MCF 10A (cell line): ENCODE results near the gene GNAO1. TPM values are rescaled to one million over a fixed set of nuclear protein-coding genes. Genes with fewer than 3 reads are reported as not detected.

Experiments used
- BruUV-seq: library from RNA; stranded (reverse); fragments of 400-500 nt; replicated peaks from 2 replicates; lab custom pipeline; 2021; lab: Mats Ljungman, UMichigan
- CTCF ChIA-PET: fragments of 300-600 bp; sonication (Branson Sonifier 250); formaldehyde crosslinking; extraction: SDS; loops from one replicate; lab custom pipeline; 2021; ENCODE audit warnings: antibody characterized with exemption, inconsistent platforms; lab: Yijun Ruan, JAX
- POLR2A ChIA-PET: fragments of 300-600, 350-650 bp; sonication (Branson Sonifier 250); formaldehyde crosslinking; extraction: SDS; loops from one replicate; lab custom pipeline; 2020; ENCODE audit warnings: antibody characterized with exemption, inconsistent platforms; lab: Yijun Ruan, JAX
- DNase-seq: peaks from one replicate; pipeline ENCODE4 v3.0.0-alpha.2; 2018; ENCODE audit not compliant: unreplicated experiment
- H3K27ac Mint-ChIP-seq: one replicate; pipeline ENCODE4 v1.8.0; 2022; ENCODE audit warnings: mild to moderate bottlenecking, low read depth, mixed read lengths; ENCODE audit not compliant: unreplicated experiment
- H3K27me3 Mint-ChIP-seq: one replicate; pipeline ENCODE4 v1.8.0; 2022; ENCODE audit warnings: mixed read lengths; ENCODE audit not compliant: insufficient read depth, unreplicated experiment
- H3K36me3 Mint-ChIP-seq: one replicate; pipeline ENCODE4 v1.8.0; 2022; ENCODE audit warnings: mild to moderate bottlenecking, moderate library complexity, mixed read lengths; ENCODE audit not compliant: insufficient read depth, unreplicated experiment
- H3K4me1 Mint-ChIP-seq: one replicate; pipeline ENCODE4 v1.8.0; 2022; ENCODE audit warnings: mixed read lengths; ENCODE audit not compliant: insufficient read depth, unreplicated experiment
- H3K4me3 Mint-ChIP-seq: one replicate; pipeline ENCODE4 v1.8.0; 2022; ENCODE audit warnings: mild to moderate bottlenecking, moderate library complexity, mixed read lengths; ENCODE audit not compliant: unreplicated experiment
- H3K9me3 Mint-ChIP-seq: one replicate; pipeline ENCODE4 v1.8.0; 2022; ENCODE audit warnings: mixed read lengths; ENCODE audit not compliant: unreplicated experiment
- intact Hi-C: fragments of 100-400 bp; cut with micrococcal nuclease; formaldehyde crosslinking; loops from 2 replicates; pipeline ENCODE4 v1.14.1; 2022
- total RNA-seq: library from RNA; stranded (reverse); gene quantifications from 2 replicates; pipeline ENCODE4 v1.2.3, GENCODE V29; 2022
- TF ChIP-seq, protein P1 (sequence below): fragments of 200-600 bp; IDR thresholded peaks from one replicate; pipeline ENCODE4 v1.8.0; 2022; ENCODE audit warnings: antibody characterized with exemption, mild to moderate bottlenecking; ENCODE audit not compliant: unreplicated experiment

Gene GNAO1
- total RNA-seq, 1 experiment from 2014 or later, result 0.44 TPM

DNA sequence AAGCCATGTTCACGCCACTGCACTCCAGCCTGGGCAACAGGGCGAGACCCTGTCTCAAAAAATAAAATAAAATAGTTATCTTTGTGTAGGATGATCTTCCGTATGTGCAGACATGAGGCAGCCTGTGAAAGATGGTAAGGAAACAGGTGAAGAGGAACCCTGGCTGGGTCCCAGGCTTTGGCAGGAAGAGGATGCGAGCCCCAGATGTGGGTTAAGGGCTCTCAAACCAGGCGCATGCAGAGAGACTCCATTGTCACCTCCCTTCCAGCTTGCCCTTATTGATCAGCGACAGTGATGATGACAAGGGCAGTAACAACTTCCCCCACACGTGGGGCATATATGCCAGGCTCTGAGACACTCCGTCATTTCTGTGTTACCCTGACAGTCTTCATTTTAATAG lies 106.8 kb downstream of the GNAO1 start:
- Mint-ChIP-seq H3K9me3 (no peaks in the 10 kb centered on the region), H3K27ac (no peak overlapping the region), H3K4me3 (no peak overlapping the region), H3K36me3 (no peaks in the 10 kb centered on the region), H3K4me1 (peaks cover 15% of the 10 kb centered on the region), H3K27me3 (no peaks in the 10 kb centered on the region)
- POLR2A ChIA-PET, result no interaction called here
- intact Hi-C loops, result no loop called here
- DNase-seq, result no peak
- TF ChIP-seq, protein P1, sequence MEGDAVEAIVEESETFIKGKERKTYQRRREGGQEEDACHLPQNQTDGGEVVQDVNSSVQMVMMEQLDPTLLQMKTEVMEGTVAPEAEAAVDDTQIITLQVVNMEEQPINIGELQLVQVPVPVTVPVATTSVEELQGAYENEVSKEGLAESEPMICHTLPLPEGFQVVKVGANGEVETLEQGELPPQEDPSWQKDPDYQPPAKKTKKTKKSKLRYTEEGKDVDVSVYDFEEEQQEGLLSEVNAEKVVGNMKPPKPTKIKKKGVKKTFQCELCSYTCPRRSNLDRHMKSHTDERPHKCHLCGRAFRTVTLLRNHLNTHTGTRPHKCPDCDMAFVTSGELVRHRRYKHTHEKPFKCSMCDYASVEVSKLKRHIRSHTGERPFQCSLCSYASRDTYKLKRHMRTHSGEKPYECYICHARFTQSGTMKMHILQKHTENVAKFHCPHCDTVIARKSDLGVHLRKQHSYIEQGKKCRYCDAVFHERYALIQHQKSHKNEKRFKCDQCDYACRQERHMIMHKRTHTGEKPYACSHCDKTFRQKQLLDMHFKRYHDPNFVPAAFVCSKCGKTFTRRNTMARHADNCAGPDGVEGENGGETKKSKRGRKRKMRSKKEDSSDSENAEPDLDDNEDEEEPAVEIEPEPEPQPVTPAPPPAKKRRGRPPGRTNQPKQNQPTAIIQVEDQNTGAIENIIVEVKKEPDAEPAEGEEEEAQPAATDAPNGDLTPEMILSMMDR, result no peak
- CTCF ChIA-PET, result interaction anchor here (0.7 kb wide), 2 partner anchors 195 to 241 kb away, joined by 3 to 4 read pairs; no protein-coding TSS in a partner anchor
- no TSS peak for BruUV-seq

DNA sequence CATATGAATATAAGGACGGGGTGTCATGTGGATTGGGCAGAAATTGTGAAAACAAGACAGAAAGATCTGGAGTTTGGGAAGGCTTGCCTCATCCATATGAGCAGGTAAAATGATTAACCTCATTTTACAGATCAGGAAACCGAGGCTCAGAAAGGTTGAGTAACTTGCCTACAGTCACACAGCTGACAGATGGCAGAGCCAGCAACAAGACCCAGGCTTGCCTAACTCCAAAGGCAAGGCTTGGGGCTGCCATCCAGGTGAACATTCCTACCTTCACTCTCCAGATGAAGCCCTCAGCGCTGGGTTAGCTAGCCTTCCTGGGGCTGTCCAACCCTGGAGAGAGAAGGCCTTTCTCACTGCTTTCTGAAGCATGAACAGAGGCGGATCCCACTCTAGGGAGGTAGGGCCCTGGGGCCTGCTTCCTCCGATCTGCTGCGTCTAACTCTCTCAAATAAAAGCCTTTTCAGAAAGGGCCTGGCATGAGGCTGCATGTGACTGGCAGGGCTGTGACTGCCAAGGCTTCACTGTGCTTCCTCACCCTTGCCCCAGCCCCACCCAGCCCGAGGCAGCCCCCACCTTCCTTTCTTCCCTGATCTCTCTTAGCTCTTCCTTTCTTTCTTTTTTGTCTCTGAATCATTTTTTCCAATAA lies 107.8 kb downstream of the GNAO1 start:
- peaks cover 15% of the 10 kb centered on the region for H3K4me1 Mint-ChIP-seq
- no peak overlapping the region for H3K4me3 Mint-ChIP-seq
- DNase-seq, result no peak
- TF ChIP-seq, protein P1, result no peak
- H3K27me3 Mint-ChIP-seq, result no peaks in the 10 kb centered on the region
- no peaks in the 10 kb centered on the region for H3K9me3 Mint-ChIP-seq
- CTCF ChIA-PET, result interaction anchor here (1.1 to 2.1 kb wide), 2 partner anchors 20 to 28 kb away, joined by 3 to 11 read pairs; no protein-coding TSS in a partner anchor
- H3K36me3 Mint-ChIP-seq, result no peaks in the 10 kb centered on the region
- no peak overlapping the region for H3K27ac Mint-ChIP-seq
- intact Hi-C loops, result no loop called here
- BruUV-seq, result no TSS peak
- POLR2A ChIA-PET, result no interaction called here

DNA sequence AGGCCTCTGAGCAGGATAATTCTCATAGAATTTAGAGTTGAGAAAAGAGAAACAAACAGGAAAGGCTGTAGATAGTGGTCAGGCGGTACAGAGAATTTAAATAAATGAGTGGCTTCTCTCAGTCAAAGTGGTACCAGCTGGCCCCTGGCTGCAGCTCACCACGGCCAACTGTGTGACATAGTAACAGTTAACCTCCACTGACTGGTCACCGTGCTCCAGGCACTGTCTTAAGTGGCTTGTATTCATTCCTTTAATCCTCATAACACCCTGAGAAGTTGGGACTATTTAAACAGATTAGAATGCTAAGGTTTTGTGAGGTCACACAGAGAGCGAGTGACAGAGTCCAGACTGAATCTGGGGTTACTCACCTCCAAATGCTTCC lies 108.9 kb downstream of the GNAO1 start:
- intact Hi-C loops, result no loop called here

More for the DNA sequence above, 108.9 kb downstream of the GNAO1 start:
- Mint-ChIP-seq H3K4me3 (no peak overlapping the region), H3K27me3 (peaks cover 7% of the 10 kb centered on the region), H3K36me3 (no peaks in the 10 kb centered on the region), H3K9me3 (no peaks in the 10 kb centered on the region), H3K4me1 (peaks cover 5% of the 10 kb centered on the region), H3K27ac (no peak overlapping the region)
- CTCF ChIA-PET, result interaction anchor here (0.6 to 2.1 kb wide), 4 partner anchors 19 to 367 kb away, joined by 3 to 11 read pairs (median 3); no protein-coding TSS in a partner anchor
- DNase-seq, result no peak
- no TSS peak for BruUV-seq
- POLR2A ChIA-PET, result no interaction called here
- TF ChIP-seq, protein P1, result no peak
